OCI-LY7 (cell line): ENCODE results near the gene MCTP2.

Experiments used
- CTCF ChIP-seq: fragments of 200-600 bp; sonication (generic); conservative IDR thresholded peaks from 2 replicates; pipeline ENCODE4 v1.5.1; 2014; ENCODE audit warnings: mild to moderate bottlenecking, antibody characterized with exemption, low read length, moderate library complexity, mixed read lengths
- EZH2phosphoT487 ChIP-seq: fragments of 200-600 bp; sonication (generic); IDR thresholded peaks from 2 replicates; pipeline ENCODE4 v1.6.1; 2018; ENCODE audit warnings: low read depth, borderline replicate concordance, mild to moderate bottlenecking, mixed run types, antibody characterized with exemption, low read length, moderate library complexity, mixed read lengths

- TF ChIP-seq CTCF, result no peak
- no peak for TF ChIP-seq EZH2phosphoT487
Observed at GRCh38 chr15:94338243-94338846, 107.0 kb downstream of the MCTP2 start.
